ENCODE data around the gene NRCAM. TPM values are rescaled to one million over a fixed set of nuclear protein-coding genes. Genes with fewer than 3 reads are reported as not detected.

Gene NRCAM
- polyA plus RNA-seq, 1 donor (not counting 4 experiments of a cell fraction or from before 2014, with no cell fraction given), result 4.0 TPM

DNA sequence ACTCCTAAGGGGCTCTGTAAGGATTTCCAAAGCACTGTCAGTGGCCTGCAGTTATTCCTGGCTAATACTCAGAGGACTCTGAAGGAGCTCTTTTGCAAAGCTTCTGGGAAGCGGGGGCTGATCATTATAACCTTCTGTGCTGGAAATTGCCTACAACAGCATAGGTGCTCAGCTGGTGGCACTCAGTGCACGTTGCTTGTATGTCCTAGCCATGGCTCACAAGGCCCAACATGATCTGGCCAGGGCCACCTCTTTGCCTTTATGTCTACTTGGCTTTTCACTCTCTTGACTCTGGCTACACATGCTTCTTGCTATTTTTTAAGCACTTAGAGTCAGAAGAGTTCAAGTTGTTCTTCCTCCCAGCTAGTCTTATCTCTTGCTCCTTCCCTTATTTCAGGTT lies 343.6 kb downstream of the NRCAM start:
- no peak overlapping the region for H3K9ac ChIP-seq (ENCODE audit: control insufficient read depth, extremely low read depth, insufficient read depth, low read length)
- no peak for FAIRE-seq
- no peak for DNase-seq (ENCODE audit: low read depth, low spot score)
- H2AFZ ChIP-seq (ENCODE audit: control insufficient read depth, low read length), result no peak overlapping the region
- H3K4me3 ChIP-seq (ENCODE audit: control insufficient read depth in 2 of 3, extremely low read depth in 1 of 3, insufficient read depth in 2 of 3, low read depth in 1 of 3, low read length in 3 of 3), result no peak overlapping the region
- H4K20me1 ChIP-seq (ENCODE audit: control insufficient read depth, extremely low read depth, insufficient read depth, low read length), result no peaks in the 10 kb centered on the region
- no peak overlapping the region for H3K27ac ChIP-seq (ENCODE audit: control insufficient read depth, insufficient read depth, low read length)
- H3K36me3 ChIP-seq (ENCODE audit: control insufficient read depth in 2 of 2, extremely low read depth in 1 of 2, insufficient read depth in 2 of 2, low read length in 2 of 2), result no peaks in the 10 kb centered on the region
- dilution Hi-C loops (cut with MboI; ENCODE audit: extremely low pct_ligation_motif_present, low sequenced_read_pairs), result no loop called here
- no peak for TF ChIP-seq EZH2 (IDR thresholded peaks at IDR 0.05; ENCODE audit: low read length)
- TF ChIP-seq, protein P1, sequence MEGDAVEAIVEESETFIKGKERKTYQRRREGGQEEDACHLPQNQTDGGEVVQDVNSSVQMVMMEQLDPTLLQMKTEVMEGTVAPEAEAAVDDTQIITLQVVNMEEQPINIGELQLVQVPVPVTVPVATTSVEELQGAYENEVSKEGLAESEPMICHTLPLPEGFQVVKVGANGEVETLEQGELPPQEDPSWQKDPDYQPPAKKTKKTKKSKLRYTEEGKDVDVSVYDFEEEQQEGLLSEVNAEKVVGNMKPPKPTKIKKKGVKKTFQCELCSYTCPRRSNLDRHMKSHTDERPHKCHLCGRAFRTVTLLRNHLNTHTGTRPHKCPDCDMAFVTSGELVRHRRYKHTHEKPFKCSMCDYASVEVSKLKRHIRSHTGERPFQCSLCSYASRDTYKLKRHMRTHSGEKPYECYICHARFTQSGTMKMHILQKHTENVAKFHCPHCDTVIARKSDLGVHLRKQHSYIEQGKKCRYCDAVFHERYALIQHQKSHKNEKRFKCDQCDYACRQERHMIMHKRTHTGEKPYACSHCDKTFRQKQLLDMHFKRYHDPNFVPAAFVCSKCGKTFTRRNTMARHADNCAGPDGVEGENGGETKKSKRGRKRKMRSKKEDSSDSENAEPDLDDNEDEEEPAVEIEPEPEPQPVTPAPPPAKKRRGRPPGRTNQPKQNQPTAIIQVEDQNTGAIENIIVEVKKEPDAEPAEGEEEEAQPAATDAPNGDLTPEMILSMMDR (optimal IDR thresholded peaks at IDR 0.05 in 1 of 3, IDR thresholded peaks at IDR 0.05 in 1 of 3, conservative IDR thresholded peaks at IDR 0.05 in 1 of 3; ENCODE audit: extremely low read depth in 1 of 3, insufficient read depth in 2 of 3, low read length in 3 of 3), result no peak
- no peak overlapping the region for H3K4me2 ChIP-seq (ENCODE audit: control insufficient read depth, extremely low read depth, insufficient read depth, low read depth, low read length)
- no peaks in the 10 kb centered on the region for H3K4me1 ChIP-seq (ENCODE audit: control insufficient read depth, extremely low read depth, insufficient read depth, low read length)
- H3K79me2 ChIP-seq (ENCODE audit: control insufficient read depth, insufficient read depth, low read length), result no peaks in the 10 kb centered on the region
- H3K9me1 ChIP-seq (ENCODE audit: control insufficient read depth, extremely low read depth, insufficient read depth, low read length), result no peaks in the 10 kb centered on the region
- no peaks in the 10 kb centered on the region for H3K27me3 ChIP-seq (ENCODE audit: control insufficient read depth, extremely low read depth, insufficient read depth, low read length)
- no peaks in the 10 kb centered on the region for H3K9me3 ChIP-seq (ENCODE audit: control insufficient read depth, low read depth, low read length)

DNA sequence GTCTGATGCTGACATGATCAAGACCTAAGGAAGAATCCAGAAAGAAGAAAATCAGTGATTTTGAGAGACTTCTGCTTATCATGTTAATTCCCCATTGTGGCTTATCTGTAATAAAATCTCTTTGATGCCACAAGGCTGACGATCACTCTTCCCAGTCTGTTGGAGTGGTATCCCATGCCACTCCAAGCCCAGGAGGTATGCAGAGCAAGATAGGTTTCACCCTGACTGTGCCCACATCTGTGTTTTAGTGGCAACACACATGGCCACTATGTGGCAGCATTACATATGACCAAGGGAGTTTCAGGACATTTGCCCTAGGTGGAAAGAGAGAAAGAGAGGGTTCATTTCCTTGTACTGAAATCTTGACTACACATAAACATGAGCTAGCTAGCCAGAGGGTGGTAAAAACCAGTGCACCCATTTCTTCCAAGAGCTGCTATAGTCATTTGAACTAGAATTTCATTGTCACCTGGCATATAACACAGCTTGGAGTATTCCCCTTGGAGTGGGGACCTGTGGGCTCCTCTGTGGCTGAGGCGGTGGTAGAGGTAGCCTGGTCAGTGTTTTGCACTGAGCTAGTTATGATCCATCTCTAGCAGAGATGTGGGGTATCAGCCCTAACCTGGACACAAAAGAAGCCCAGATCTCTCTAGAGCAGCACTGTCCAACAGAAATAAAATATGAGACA lies 346.9 kb downstream of the NRCAM start:
- no peaks in the 10 kb centered on the region for H3K36me3 ChIP-seq (ENCODE audit: control insufficient read depth in 2 of 2, extremely low read depth in 1 of 2, insufficient read depth in 2 of 2, low read length in 2 of 2)
- H3K9me1 ChIP-seq (ENCODE audit: control insufficient read depth, extremely low read depth, insufficient read depth, low read length), result no peaks in the 10 kb centered on the region
- H3K4me3 ChIP-seq (ENCODE audit: control insufficient read depth in 2 of 3, extremely low read depth in 1 of 3, insufficient read depth in 2 of 3, low read depth in 1 of 3, low read length in 3 of 3), result no peak overlapping the region
- no peaks in the 10 kb centered on the region for H4K20me1 ChIP-seq (ENCODE audit: control insufficient read depth, extremely low read depth, insufficient read depth, low read length)
- H3K9me3 ChIP-seq (ENCODE audit: control insufficient read depth, low read depth, low read length), result no peaks in the 10 kb centered on the region
- H3K79me2 ChIP-seq (ENCODE audit: control insufficient read depth, insufficient read depth, low read length), result no peaks in the 10 kb centered on the region
- H3K4me2 ChIP-seq (ENCODE audit: control insufficient read depth, extremely low read depth, insufficient read depth, low read depth, low read length), result no peak overlapping the region
- no peak overlapping the region for H2AFZ ChIP-seq (ENCODE audit: control insufficient read depth, low read length)
- dilution Hi-C loops (cut with MboI; ENCODE audit: extremely low pct_ligation_motif_present, low sequenced_read_pairs), result no loop called here
- H3K4me1 ChIP-seq (ENCODE audit: control insufficient read depth, extremely low read depth, insufficient read depth, low read length), result no peaks in the 10 kb centered on the region
- TF ChIP-seq EZH2 (IDR thresholded peaks at IDR 0.05; ENCODE audit: low read length), result no peak
- TF ChIP-seq, protein P1 (optimal IDR thresholded peaks at IDR 0.05 in 1 of 3, IDR thresholded peaks at IDR 0.05 in 1 of 3, conservative IDR thresholded peaks at IDR 0.05 in 1 of 3; ENCODE audit: extremely low read depth in 1 of 3, insufficient read depth in 2 of 3, low read length in 3 of 3), result peak; percentile 49 to 81 (median 51)
- H3K27ac ChIP-seq (ENCODE audit: control insufficient read depth, insufficient read depth, low read length), result no peak overlapping the region
- FAIRE-seq, result peak; percentile 57
- DNase-seq (ENCODE audit: low read depth, low spot score), result no peak
- no peak overlapping the region for H3K9ac ChIP-seq (ENCODE audit: control insufficient read depth, extremely low read depth, insufficient read depth, low read length)
- H3K27me3 ChIP-seq (ENCODE audit: control insufficient read depth, extremely low read depth, insufficient read depth, low read length), result no peaks in the 10 kb centered on the region

Data from keratinocyte (primary cell).